A549 (cell line): Measurements from ENCODE around the gene ADGRG3. TPM values are rescaled to one million over a fixed set of nuclear protein-coding genes. Genes with fewer than 3 reads are reported as not detected.

Experiments used
- ATAC-seq, 2 experiments: fragments of 200-7000 bp in 1 of 2; fragments of >200 bp in 1 of 2; cut with Nextera tagmentation in 1 of 2; cut with Tn5 transposase in 1 of 2; 3 replicates each; pipeline versions ENCODE4 v1.8.0 to v1.9.1; 2018 to 2020; ENCODE audit warnings: mild to moderate bottlenecking in 1 of 2, moderate library complexity in 1 of 2
- CTCF ChIA-PET: fragments of 300-600 bp; sonication (Branson Sonifier 250); formaldehyde crosslinking; extraction: SDS; loops from one replicate; lab custom pipeline; 2021; ENCODE audit warnings: antibody characterized with exemption, inconsistent platforms; lab: Yijun Ruan, JAX
- POLR2A ChIA-PET: fragments of 350-600 bp; formaldehyde crosslinking; extraction: SDS; loops from one replicate; lab custom pipeline; 2021; ENCODE audit warnings: antibody characterized with exemption, inconsistent platforms; lab: Yijun Ruan, JAX
- DNase-seq, 2 experiments: peaks; one replicate each; pipeline versions ENCODE4 v3.0.0 to v3.0.0-alpha.2; 2011 to 2016; ENCODE audit warnings: low read depth in 1 of 2, low spot score in 1 of 2
- FAIRE-seq: peaks from 2 replicates; lab custom pipeline; 2011; peaks lifted over from hg19 to GRCh38; lab: Jason Lieb, UNC
- H3K27ac ChIP-seq, 2 experiments: fragments of >200 bp; sonication (Bioruptor Twin); formaldehyde crosslinking; 3 replicates each; pipeline ENCODE4 v1.5.1; 2016 to 2017
- H3K4me1 ChIP-seq: fragments of >200 bp; sonication (Bioruptor Twin); formaldehyde crosslinking; 3 replicates; pipeline ENCODE4 v1.6.1; 2016
- H3K4me2 ChIP-seq: fragments of >200 bp; sonication (Bioruptor Twin); formaldehyde crosslinking; 3 replicates; pipeline ENCODE4 v1.6.1; 2016
- H3K4me3 ChIP-seq: fragments of >200 bp; sonication (Bioruptor Twin); formaldehyde crosslinking; 3 replicates; pipeline ENCODE4 v1.5.1; 2016
- H3K9me3 ChIP-seq: fragments of >200 bp; sonication (Bioruptor Twin); formaldehyde crosslinking; 3 replicates; pipeline ENCODE4 v1.6.1; 2016
- ATOH8 ChIP-seq: fragments of 250-450 bp; sonication (Bioruptor Pico); IDR thresholded peaks from 2 replicates; pipeline ENCODE4 v1.5.0; 2020; ENCODE audit warnings: low read depth, mild to moderate bottlenecking, moderate library complexity
- CBX8 ChIP-seq: fragments of 200-600 bp; sonication (generic); IDR thresholded peaks from 2 replicates; pipeline ENCODE4 v1.6.1; 2016
- CEBPB ChIP-seq, 2 experiments: fragments of >200 bp in 1 of 2; sonication (Bioruptor Twin) in 1 of 2; formaldehyde crosslinking in 1 of 2; IDR thresholded peaks; 2 replicates each; pipeline ENCODE4 v1.6.1; 2012 to 2016
- CHD2 ChIP-seq: fragments of 150-350 bp; IDR thresholded peaks from 2 replicates; pipeline ENCODE4 v1.6.1; 2014; ENCODE audit warnings: low read length; ENCODE audit not compliant: partially characterized antibody
- FOXS1 ChIP-seq: fragments of 250-450 bp; sonication (Bioruptor Pico); IDR thresholded peaks from 2 replicates; pipeline ENCODE4 v1.5.0; 2020; ENCODE audit warnings: mild to moderate bottlenecking, moderate library complexity
- HES2 ChIP-seq: fragments of >200 bp; sonication (Bioruptor Twin); formaldehyde crosslinking; IDR thresholded peaks from 2 replicates; pipeline ENCODE4 v1.6.1; 2016
- JUN ChIP-seq, 2 experiments: fragments of >200 bp; sonication (Bioruptor Twin); formaldehyde crosslinking; IDR thresholded peaks; 2 replicates in 1 of 2; 3 replicates in 1 of 2; pipeline ENCODE4 v1.6.1; 2016 to 2017
- MAZ ChIP-seq: fragments of 150-350 bp; IDR thresholded peaks from 2 replicates; pipeline ENCODE4 v1.6.1; 2014; ENCODE audit warnings: antibody characterized with exemption, low read depth, low read length, borderline replicate concordance
- NFE2L2 ChIP-seq: fragments of 150-350 bp; conservative IDR thresholded peaks from 2 replicates; pipeline ENCODE4 v1.6.1; 2014; ENCODE audit warnings: low read length
- NPAS2 ChIP-seq: fragments of 250-450 bp; sonication (Bioruptor Pico); IDR thresholded peaks from 2 replicates; pipeline ENCODE4 v1.8.0; 2022; ENCODE audit warnings: mild to moderate bottlenecking, moderate library complexity, borderline replicate concordance
- PHF8 ChIP-seq: fragments of 200-600 bp; sonication (generic); IDR thresholded peaks from 2 replicates; pipeline ENCODE4 v1.6.1; 2016; ENCODE audit warnings: low read depth, mild to moderate bottlenecking, antibody characterized with exemption, moderate library complexity, borderline replicate concordance
- POLR2A ChIP-seq: IDR thresholded peaks from 2 replicates; pipeline ENCODE4 v1.6.1; 2012; ENCODE audit warnings: mild to moderate bottlenecking, low read length
- SMC3 ChIP-seq: fragments of >200 bp; sonication (Bioruptor Twin); formaldehyde crosslinking; IDR thresholded peaks from 3 replicates; pipeline ENCODE4 v1.6.1; 2018; ENCODE audit warnings: inconsistent platforms
- SREBF2 ChIP-seq: fragments of 450-650 bp; IDR thresholded peaks from 2 replicates; pipeline ENCODE4 v1.6.1; 2014; ENCODE audit warnings: mild to moderate bottlenecking, moderate library complexity
- ZFP36 ChIP-seq: fragments of 450-650 bp; IDR thresholded peaks from 2 replicates; pipeline ENCODE4 v1.6.1; 2014; ENCODE audit warnings: borderline replicate concordance; ENCODE audit not compliant: partially characterized antibody
- ZNF302 ChIP-seq: fragments of 250-450 bp; sonication (Bioruptor Pico); IDR thresholded peaks from 2 replicates; pipeline ENCODE4 v1.9.0; 2021; ENCODE audit warnings: inconsistent platforms, mild to moderate bottlenecking, moderate library complexity
- ZSCAN20 ChIP-seq: fragments of 250-450 bp; sonication (Bioruptor Pico); IDR thresholded peaks from 2 replicates; pipeline ENCODE4 v1.8.0; 2022; ENCODE audit warnings: mild to moderate bottlenecking, moderate library complexity
- whole genome bisulfite sequencing: methylation state at CpG from one replicate; pipeline ENCODE4 v1.1.6; 2017; ENCODE audit errors: missing lambda C conversion rate; 5-methylcytosine and 5-hydroxymethylcytosine counted together
- polyA plus RNA-seq, 4 experiments: library from polyadenylated mRNA; depleted of rRNA in 3 of 4; stranded (reverse); fragments of >200 nt; fragmentation: RNase III in 1 of 4; extraction: RNeasy Plus Mini Kit Qiagen cat#74134 plus additional on column Dnase treatment in 1 of 4; gene quantifications; 2 replicates in 3 of 4; 3 replicates in 1 of 4; pipeline ENCODE4 v1.2.3, GENCODE V29; 2011 to 2017
- TF ChIP-seq, protein P1 (sequence below): IDR thresholded peaks from 2 replicates; pipeline ENCODE4 v1.6.1; 2012
- TF ChIP-seq, protein P2 (sequence below): fragments of >200 bp; sonication (Bioruptor Twin); formaldehyde crosslinking; IDR thresholded peaks from 3 replicates; pipeline ENCODE4 v1.5.1; 2016

The ADGRG3 gene
- polyA plus RNA-seq, 2 of the 4 experiments (the other 2 are of a cell fraction), result 0.25 to 0.45 TPM

DNA sequence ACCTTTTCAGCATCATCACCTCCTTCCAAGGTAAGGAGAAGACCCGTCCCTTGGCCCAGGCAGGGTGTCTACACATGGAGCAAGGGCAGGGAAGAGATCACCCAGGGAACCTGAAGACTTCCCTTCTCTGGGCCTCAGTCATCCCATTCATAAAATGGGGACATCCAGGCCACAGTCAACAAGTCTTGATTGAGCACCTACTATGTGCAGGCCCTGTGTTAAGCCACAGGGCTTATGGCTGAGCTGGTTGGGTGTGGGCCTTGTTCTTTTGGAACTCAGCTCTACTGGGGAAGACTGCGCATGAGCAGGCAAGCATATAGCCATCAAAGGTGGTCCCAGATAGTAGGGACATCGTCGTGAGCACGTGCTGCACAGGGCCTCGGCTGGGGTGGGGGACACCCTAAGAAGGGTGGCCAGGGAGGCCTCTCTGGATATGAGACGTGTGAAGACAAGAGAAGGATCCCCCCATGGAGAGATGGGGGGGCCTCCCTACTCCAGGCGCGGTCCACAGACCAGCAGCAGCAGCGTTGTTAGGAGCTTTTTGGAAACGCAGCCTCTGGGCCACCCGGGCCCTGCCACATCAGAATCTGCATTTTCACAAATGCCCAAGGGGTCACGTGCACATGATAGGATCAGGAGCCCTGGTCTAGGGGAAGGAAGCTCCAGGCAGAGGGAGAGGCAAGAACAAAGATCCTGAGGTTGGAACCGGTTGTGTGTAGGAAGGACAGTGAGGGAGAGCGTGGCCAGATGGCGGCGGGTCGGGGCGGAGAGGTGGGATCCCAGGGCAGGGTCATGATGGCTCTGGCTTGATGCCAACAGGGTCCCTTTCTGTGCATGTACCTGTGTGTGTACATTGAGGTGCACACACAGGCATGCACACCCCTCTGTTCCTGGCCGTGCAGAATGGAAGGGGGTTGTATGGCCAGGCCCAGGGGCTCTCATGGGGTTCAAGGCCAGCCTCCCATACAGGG, 5.9 kb upstream of the ADGRG3 start (continued):
- TF ChIP-seq ATOH8 (no peak), HES2 (no peak), ZNF302 (CRISPR knock-in tag) (no peak), CEBPB (IDR thresholded peaks at IDR 0.05) (no peak), ZSCAN20 (no peak), SMC3 (no peak), JUN (IDR thresholded peaks at IDR 0.05) (no peak), POLR2A (no peak)
- TF ChIP-seq, protein P1, sequence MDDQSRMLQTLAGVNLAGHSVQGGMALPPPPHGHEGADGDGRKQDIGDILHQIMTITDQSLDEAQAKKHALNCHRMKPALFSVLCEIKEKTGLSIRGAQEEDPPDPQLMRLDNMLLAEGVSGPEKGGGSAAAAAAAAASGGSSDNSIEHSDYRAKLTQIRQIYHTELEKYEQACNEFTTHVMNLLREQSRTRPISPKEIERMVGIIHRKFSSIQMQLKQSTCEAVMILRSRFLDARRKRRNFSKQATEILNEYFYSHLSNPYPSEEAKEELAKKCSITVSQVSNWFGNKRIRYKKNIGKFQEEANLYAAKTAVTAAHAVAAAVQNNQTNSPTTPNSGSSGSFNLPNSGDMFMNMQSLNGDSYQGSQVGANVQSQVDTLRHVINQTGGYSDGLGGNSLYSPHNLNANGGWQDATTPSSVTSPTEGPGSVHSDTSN, result no peak

GRCh38 chr16:57663436-57663835, 4.7 kb upstream of the ADGRG3 start:
- Histone ChIP-seq H3K27ac (no peak overlapping the region; a peak in 1 of 6 replicates), H3K4me1 (peaks cover 16% of the 10 kb centered on the region)
- no peak for ATAC-seq
- POLR2A ChIA-PET, result no interaction called here
- WGBS, result 93% methylated on average over 12 of the region's 21 CpGs
- TF ChIP-seq MAZ, result no peak
- TF ChIP-seq PHF8, result no peak
- TF ChIP-seq NPAS2, result no peak
- no peak for TF ChIP-seq CHD2
- TF ChIP-seq SREBF2, result no peak
- no peak for TF ChIP-seq ZFP36
- TF ChIP-seq, protein P2, sequence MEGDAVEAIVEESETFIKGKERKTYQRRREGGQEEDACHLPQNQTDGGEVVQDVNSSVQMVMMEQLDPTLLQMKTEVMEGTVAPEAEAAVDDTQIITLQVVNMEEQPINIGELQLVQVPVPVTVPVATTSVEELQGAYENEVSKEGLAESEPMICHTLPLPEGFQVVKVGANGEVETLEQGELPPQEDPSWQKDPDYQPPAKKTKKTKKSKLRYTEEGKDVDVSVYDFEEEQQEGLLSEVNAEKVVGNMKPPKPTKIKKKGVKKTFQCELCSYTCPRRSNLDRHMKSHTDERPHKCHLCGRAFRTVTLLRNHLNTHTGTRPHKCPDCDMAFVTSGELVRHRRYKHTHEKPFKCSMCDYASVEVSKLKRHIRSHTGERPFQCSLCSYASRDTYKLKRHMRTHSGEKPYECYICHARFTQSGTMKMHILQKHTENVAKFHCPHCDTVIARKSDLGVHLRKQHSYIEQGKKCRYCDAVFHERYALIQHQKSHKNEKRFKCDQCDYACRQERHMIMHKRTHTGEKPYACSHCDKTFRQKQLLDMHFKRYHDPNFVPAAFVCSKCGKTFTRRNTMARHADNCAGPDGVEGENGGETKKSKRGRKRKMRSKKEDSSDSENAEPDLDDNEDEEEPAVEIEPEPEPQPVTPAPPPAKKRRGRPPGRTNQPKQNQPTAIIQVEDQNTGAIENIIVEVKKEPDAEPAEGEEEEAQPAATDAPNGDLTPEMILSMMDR, result no peak
- TF ChIP-seq, protein P1, result no peak
- TF ChIP-seq HES2, result no peak
- no peak for TF ChIP-seq SMC3
- no peak for TF ChIP-seq NFE2L2
- TF ChIP-seq JUN (IDR thresholded peaks at IDR 0.05), result no peak
- no peak for TF ChIP-seq FOXS1 (CRISPR knock-in tag)
- TF ChIP-seq CBX8, result no peak
- no peak for TF ChIP-seq ATOH8
- TF ChIP-seq, all 56 proteins: peak for 0
- H3K9me3 ChIP-seq, result no peaks in the 10 kb centered on the region
- H3K4me2 ChIP-seq, result no peak overlapping the region
- DNase-seq (no peak), FAIRE-seq (no peak)
- no peak overlapping the region for H3K4me3 ChIP-seq
- CTCF ChIA-PET, result interaction anchor here (1.0 to 6.1 kb wide), 5 partner anchors 14 to 87 kb away, joined by 3 to 42 read pairs (median 8); no protein-coding TSS in a partner anchor
